Measurements from ENCODE around the gene ASB3.
"Not testable (repeated sequence)": the region's sequence is repeated elsewhere in the genome, so short reads cannot be mapped to it uniquely, and the experiment has no call there.

ASB3 gene

DNA sequence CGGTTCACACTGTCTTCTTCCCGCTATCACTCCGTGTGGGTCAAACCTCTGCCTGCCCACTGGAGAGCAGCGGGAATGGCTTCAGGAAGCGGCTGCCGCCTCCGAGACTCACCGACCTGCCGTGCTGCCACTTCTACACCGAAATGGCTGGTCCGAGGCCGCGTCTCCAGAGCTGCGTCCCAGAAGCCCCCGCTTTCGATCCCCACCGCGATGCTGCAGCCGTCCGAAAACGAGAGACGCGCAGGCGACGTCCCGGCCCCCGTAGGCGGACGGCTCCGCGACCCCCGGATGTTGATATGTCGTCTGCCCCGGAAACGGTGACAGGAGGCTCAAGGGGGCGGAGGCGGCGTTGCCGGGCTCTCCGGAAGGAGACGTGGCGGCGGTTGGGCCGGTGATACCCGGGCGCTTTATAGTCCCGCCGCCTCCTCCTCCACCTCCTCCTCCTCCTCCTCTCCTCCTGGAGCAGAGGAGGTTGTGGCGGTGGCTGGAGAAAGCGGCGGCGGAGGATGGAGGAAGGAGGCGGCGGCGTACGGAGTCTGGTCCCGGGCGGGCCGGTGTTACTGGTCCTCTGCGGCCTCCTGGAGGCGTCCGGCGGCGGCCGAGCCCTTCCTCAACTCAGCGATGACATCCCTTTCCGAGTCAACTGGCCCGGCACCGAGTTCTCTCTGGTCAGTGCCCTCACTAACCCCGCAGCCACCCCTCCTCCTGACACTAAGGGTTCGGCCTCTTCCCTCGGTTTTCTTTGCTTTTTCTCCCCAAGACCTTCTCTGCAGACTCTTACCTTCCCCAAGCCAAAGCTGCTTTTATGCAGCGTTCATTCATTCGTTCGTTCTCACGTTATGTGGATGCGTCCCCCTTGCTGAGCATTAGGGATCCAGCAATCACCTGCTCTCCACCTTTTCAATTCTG, at the start of gene ASB3, which contains the start of gene ERLEC1:
Gene ASB3 (minus strand): TSS at position 249 of the 909 bp plus-strand sequence. CDS start 21,381 bp downstream, outside the sequence.
Gene ERLEC1 (plus strand): TSS at position 340 of the 909 bp plus-strand sequence. CDS start 167 bp downstream, at position 507.
- peak; percentile 87 to 88 for DNase-seq

DNA sequence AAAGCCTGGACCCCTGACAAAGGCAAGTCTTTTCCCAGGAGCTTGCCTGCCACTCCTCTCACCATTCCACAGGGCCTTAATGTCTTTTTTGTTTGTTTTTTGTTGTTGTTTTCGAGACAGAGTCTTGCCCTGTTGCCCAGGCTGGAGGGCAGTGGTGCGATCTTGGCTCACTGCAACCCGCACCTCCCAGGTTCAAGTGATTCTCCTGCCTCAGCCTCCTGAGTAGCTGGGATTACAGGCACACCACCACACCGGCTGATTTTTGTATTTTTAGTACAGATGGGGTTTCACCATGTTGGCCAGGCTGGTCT, 43.2 kb upstream of the ASB3 start:
- not testable (repeated sequence) for DNase-seq

DNA sequence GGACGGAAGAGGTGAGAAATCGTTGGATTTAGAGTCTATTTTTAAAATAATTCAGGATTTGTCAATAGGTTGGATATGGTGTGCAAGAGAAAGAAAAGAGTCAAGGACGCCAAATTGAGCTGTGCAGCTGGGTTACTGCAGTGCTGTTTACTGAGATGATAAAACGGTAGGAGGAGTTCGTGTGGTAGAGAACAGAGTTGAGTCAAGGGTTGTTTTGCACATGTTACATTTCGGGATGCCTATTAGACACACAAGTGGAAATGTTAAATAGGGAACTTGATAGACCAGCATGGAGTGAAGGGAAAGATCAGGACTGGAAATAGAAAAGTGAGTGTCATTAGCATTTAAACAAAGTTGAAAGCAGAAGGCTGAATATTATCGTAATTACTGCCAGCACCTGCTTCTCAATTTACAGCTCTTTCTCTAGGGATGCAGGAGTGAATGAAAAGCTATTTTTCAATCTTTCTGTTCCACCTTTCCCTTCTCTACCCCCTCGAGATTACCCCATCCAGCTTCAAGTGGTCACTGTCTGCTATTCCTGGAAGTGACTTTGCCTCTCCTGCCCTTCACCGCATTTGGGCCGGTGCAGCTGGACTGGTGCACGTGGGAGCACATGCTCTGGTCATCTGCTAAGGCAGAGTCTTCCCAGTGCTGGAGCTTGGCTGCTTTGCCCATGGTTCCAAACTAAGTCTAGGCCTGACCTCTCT, 42.7 kb upstream of the ASB3 start:
- peak in 1 of 2 donors; percentile 14 for DNase-seq

GRCh38 chr2:53828331-53828730, 41.6 kb upstream of the ASB3 start:
- no peak for DNase-seq

- peak in 1 of 2 donors; percentile 42 for DNase-seq
Measured at GRCh38 chr2:53827398-53828175, 40.8 kb upstream of the ASB3 start.

GRCh38 chr2:53826587-53827397, 40.0 kb upstream of the ASB3 start:
- peak in 1 of 2 donors; percentile 79 for DNase-seq

DNA sequence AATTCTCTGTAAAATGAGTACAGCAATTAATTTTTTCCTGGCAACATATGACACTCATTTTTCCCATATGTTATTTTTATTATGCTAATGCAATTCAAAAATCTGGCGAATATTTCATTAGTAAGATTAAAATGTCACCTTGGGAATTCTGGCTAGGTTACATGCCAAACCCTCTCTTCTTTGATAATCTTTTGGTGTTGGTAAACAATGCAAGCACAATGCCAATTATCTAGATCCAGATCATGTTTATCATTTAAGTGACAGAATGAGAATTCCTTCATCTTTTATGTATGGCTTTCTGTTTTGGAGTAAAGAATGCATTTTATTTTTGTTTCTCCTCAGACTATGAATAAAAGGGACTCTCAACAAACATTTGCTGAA, 39.3 kb upstream of the ASB3 start:
- DNase-seq: peak in 1 of 2 donors; percentile 54

- not testable (repeated sequence) for DNase-seq
Measured at GRCh38 chr2:53823639-53824038, 36.9 kb upstream of the ASB3 start.

DNA sequence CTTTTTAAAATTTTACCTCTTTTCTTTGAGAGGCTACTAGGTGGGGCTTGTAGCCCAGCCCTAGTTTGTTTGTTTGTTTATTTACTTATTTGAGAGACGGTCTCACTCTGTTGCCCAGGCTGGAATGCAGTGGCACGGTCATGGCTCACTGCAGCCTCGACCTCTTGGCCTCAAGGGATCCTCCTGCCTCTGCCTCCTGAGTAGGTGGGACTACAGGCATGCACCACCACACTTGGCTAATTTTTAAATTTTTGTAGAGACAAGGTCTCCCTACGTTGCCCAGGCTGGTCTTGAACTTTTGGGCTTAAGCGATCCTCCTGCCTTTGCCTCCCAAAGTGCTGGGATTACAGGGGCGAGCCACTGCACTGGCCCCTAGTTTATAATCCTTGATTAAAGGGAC, 35.1 kb upstream of the ASB3 start:
- DNase-seq: no peak

DNA sequence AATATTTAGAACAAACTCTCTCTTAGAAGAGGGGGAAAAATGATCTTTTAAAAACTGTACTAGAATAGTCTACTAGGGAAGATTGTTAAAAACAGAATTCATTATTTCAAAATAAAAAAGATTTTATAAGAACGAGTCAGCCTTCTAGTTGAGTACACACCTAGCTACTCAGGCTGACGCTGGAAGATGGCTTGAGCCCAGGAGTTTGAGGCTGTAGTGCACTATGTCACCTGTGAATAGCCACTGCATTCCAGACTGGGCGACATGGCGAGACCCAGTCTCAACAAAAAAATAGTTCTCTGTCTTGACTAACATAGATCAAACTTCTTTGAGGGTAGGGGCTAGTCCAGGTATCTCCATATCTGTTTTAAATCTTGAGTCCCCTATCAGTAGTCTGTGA, 34.0 kb upstream of the ASB3 start:
- no peak for DNase-seq

DNA sequence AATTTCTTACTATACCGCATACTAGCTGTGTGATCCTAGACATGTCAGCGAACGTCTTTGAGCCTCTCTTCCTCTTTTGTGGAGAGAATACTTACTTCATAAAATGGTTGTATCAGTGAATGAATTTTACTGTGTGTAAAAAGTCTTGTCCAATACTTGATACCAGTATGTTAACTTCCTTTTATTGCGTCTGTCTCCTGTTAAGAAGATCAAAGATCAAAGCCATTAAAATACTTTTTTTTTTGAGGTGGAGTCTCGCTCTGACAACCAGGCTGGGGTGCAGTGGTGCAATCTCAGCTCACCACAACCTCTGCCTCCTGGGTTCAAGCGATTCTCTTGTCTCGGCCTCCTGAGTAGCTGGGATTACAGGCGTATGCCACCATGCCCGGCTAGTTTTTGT, 33.3 kb upstream of the ASB3 start:
- no peak for DNase-seq

- DNase-seq: no peak
Measured at GRCh38 chr2:53819634-53820033, 32.9 kb upstream of the ASB3 start.

GRCh38 chr2:53818854-53819435, 32.2 kb upstream of the ASB3 start:
- DNase-seq: no peak

- no peak for DNase-seq
Measured at GRCh38 chr2:53813151-53813550, 26.4 kb upstream of the ASB3 start.

DNA sequence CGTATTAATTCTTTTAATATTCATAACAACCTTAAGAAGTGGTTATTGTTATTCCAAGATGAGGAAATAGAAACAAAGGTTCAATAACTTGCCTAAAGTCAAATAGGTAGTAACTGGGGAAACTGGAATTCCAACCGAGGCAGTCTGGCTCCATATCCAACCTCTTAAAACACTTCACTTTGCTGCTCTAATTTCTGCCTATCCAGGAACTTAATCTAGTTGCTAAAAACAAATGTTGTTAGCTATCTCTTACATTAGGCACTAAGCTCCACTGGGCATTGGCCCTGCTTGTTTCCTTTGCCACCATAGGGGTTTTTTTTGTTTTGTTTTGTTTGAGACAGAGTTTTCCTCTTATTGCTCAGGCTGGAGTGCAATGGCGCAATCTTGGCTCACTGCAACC, 24.8 kb upstream of the ASB3 start:
- no peak for DNase-seq

GRCh38 chr2:53802617-53803151, 15.9 kb upstream of the ASB3 start:
- DNase-seq: no peak

GRCh38 chr2:53801547-53801946, 14.8 kb upstream of the ASB3 start:
- no peak for DNase-seq

- no peak for DNase-seq
Measured at GRCh38 chr2:53793821-53794220, 7.1 kb upstream of the ASB3 start.

DNA sequence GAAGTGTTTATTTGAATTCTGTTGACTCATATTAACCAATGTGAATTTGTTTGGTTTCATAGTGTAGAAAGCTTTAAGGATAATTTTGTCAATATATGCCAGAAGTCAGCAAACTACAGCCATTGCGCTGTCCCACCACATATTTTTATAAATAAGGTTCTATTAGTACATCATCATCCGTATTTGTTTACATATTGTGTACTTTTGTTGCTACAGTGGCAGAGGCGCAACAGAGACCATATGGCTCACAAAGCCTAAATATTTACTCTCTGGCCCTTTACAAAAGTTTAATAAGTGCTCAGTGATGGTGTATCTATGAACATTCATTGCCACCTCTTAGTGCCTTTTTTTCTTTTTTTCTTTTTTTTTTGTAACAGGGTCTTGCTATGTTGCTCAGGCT, 6.5 kb upstream of the ASB3 start:
- DNase-seq: no peak

GRCh38 chr2:53787614-53788289, 999 bp upstream of the ASB3 start:
- DNase-seq: no peak

DNA sequence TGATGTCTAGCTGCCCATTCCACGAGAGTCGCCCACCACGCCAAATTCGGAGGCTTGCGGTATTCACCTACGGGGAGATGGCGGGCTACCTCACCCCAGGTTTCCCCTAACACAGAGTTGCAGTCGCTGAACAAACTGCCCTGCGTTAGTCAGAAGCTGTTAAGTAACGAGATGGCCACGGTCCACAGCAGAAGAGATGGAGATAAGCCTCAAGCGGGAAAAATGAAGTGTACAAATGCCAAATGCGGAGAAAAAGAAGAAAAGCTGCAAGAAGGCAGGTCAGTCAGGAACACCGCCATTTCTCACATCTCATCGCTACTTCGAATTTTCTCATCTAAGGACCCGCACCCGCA, 425 bp downstream of the ASB3 start:
- peak in 1 of 2 donors; percentile 49 for DNase-seq

Measured in hippocampal formation (tissue), 2 donors.